Endothelial cell of umbilical vein (primary cell): Measurements from ENCODE around the gene RTN4R. TPM values are rescaled to one million over a fixed set of nuclear protein-coding genes. Genes with fewer than 3 reads are reported as not detected.

Experiments used
- Bru-seq: library from RNA; stranded (reverse); fragments of 400-500 nt; gene quantifications from one replicate; lab custom pipeline; 2021; lab: Mats Ljungman, UMichigan
- BruChase-seq, 2 experiments: library from RNA; stranded (reverse); fragments of 400-500 nt; gene quantifications; one replicate each; lab custom pipeline; 2021; lab: Mats Ljungman, UMichigan
- BruUV-seq: library from RNA; stranded (reverse); fragments of 400-500 nt; replicated peaks from 2 replicates; lab custom pipeline; 2021; lab: Mats Ljungman, UMichigan
- CTCF ChIA-PET: fragments of 300-600, 350-600 bp; sonication (Branson Sonifier 250); formaldehyde crosslinking; loops from one replicate; lab custom pipeline; 2021; ENCODE audit warnings: antibody characterized with exemption, inconsistent platforms; lab: Charles Lee
- POLR2A ChIA-PET: fragments of 300-600, 350-600 bp; sonication (Branson Sonifier 250); formaldehyde crosslinking; loops from one replicate; lab custom pipeline; 2021; ENCODE audit warnings: antibody characterized with exemption, inconsistent platforms; lab: Charles Lee
- DNase-seq: peaks from one replicate; pipeline ENCODE4 v3.0.0-alpha.2; 2011; ENCODE audit warnings: low read depth, low spot score
- FAIRE-seq: peaks from 2 replicates; lab custom pipeline; 2011; peaks lifted over from hg19 to GRCh38; lab: Jason Lieb, UNC
- H2AFZ ChIP-seq: 2 replicates; pipeline ENCODE4 v1.6.0; 2012; ENCODE audit warnings: low read depth, low read length, control low read depth, inconsistent platforms
- H3K27ac ChIP-seq: 2 replicates; pipeline ENCODE4 v1.5.1; 2011; ENCODE audit warnings: low read depth, mild to moderate bottlenecking, control low read depth, low read length, moderate library complexity; ENCODE audit not compliant: insufficient read depth
- H3K27me3 ChIP-seq, 2 experiments: 2 replicates each; pipeline versions ENCODE4 v1.6.0 to v1.6.1; 2011; ENCODE audit warnings: low read length in 2 of 2, mixed read lengths in 1 of 2; ENCODE audit not compliant: control insufficient read depth in 2 of 2, insufficient read depth in 2 of 2
- H3K36me3 ChIP-seq, 2 experiments: 2 replicates in 1 of 2; 3 replicates in 1 of 2; pipeline ENCODE4 v1.5.1; 2011; ENCODE audit warnings: low read length in 2 of 2, mild to moderate bottlenecking in 1 of 2, moderate library complexity in 1 of 2; ENCODE audit not compliant: control insufficient read depth in 2 of 2, insufficient read depth in 2 of 2; ENCODE audit errors: extremely low read depth in 1 of 2
- H3K4me1 ChIP-seq: 3 replicates; pipeline ENCODE4 v1.5.1; 2011; ENCODE audit warnings: mild to moderate bottlenecking, low read length; ENCODE audit not compliant: control insufficient read depth, insufficient read depth; ENCODE audit errors: extremely low read depth
- H3K4me2 ChIP-seq: 2 replicates; pipeline ENCODE4 v1.6.1; 2011; ENCODE audit warnings: low read length, control low read depth, mixed read lengths; ENCODE audit not compliant: insufficient read depth
- H3K4me3 ChIP-seq, 3 experiments: fragments of 200-600 bp in 1 of 3; sonication (generic), shearing (Covaris generic) in 1 of 3; replicated peaks in 1 of 3; 2 replicates each; pipeline ENCODE4 v1.5.1; 2011 to 2016; ENCODE audit warnings: control low read depth in 3 of 3, low read length in 3 of 3, mild to moderate bottlenecking in 2 of 3, inconsistent platforms in 1 of 3, low read depth in 1 of 3, moderate library complexity in 1 of 3; ENCODE audit not compliant: insufficient read depth in 1 of 3
- H3K79me2 ChIP-seq: 2 replicates; pipeline ENCODE4 v1.6.0; 2012; ENCODE audit warnings: low read length, inconsistent platforms; ENCODE audit not compliant: control insufficient read depth, insufficient read depth
- H3K9ac ChIP-seq: replicated peaks from 2 replicates; pipeline ENCODE3; 2011; ENCODE audit warnings: low read length, control low read depth; ENCODE audit not compliant: insufficient read depth; ENCODE audit errors: extremely low read depth
- H3K9me1 ChIP-seq: replicated peaks from 3 replicates; pipeline ENCODE4 v1.6.0; 2011; ENCODE audit warnings: mild to moderate bottlenecking, low read length; ENCODE audit not compliant: control insufficient read depth, insufficient read depth; ENCODE audit errors: extremely low read depth
- H3K9me3 ChIP-seq: replicated peaks from 2 replicates; pipeline ENCODE4 v1.5.1; 2012; ENCODE audit warnings: low read length, inconsistent platforms; ENCODE audit not compliant: control insufficient read depth, insufficient read depth
- H4K20me1 ChIP-seq: replicated peaks from 2 replicates; pipeline ENCODE3; 2011; ENCODE audit warnings: mild to moderate bottlenecking, low read length; ENCODE audit not compliant: control insufficient read depth, insufficient read depth; ENCODE audit errors: extremely low read depth
- CTCF ChIP-seq, 2 donors: IDR thresholded peaks; 1 replicate in 1 of 2; 2 replicates in 1 of 2; pipeline ENCODE4 v1.5.1; 2011; ENCODE audit warnings: low read length in 2 of 2, mild to moderate bottlenecking in 2 of 2, moderate library complexity in 2 of 2, control low read depth in 1 of 2, inconsistent platforms in 1 of 2, low read depth in 1 of 2; ENCODE audit not compliant: insufficient read depth in 1 of 2; ENCODE audit errors: extremely low read depth in 1 of 2
- EZH2 ChIP-seq: IDR thresholded peaks from 2 replicates; pipeline ENCODE4 v1.6.1; 2012; ENCODE audit warnings: borderline replicate concordance, low read depth, mild to moderate bottlenecking, moderate library complexity, low read length, inconsistent platforms; ENCODE audit not compliant: severe bottlenecking
- FOS ChIP-seq: IDR thresholded peaks from 2 replicates; pipeline ENCODE4 v1.6.1; 2011; ENCODE audit warnings: mild to moderate bottlenecking, low read length, moderate library complexity, borderline replicate concordance; ENCODE audit not compliant: insufficient read depth
- dilution Hi-C: fragments of 300-500 bp; cut with MboI; formaldehyde crosslinking; loops from one replicate; pipeline ENCODE4 v1.15.0; 2019; ENCODE audit warnings: low sequenced_read_pairs; ENCODE audit not compliant: extremely low pct_ligation_motif_present
- intact Hi-C: fragments of 100-400 bp; cut with micrococcal nuclease; formaldehyde crosslinking; loops from one replicate; pipeline ENCODE4 v1.10.0; 2022
- long read RNA-seq: library from polyadenylated mRNA; stranded (forward); transcript quantifications from one replicate; pipeline ENCODE4 v2.0.0, GENCODE V29; 2021
- polyA minus RNA-seq, 3 experiments: library from RNA; depleted of rRNA, polyadenylated mRNA; stranded (reverse); fragments of >200 nt; gene quantifications; 1 replicate in 1 of 3; 2 replicates in 2 of 3; pipeline ENCODE4 v1.2.3, GENCODE V29; 2011
- polyA plus RNA-seq, 4 experiments: library from polyadenylated mRNA; depleted of rRNA in 3 of 4; stranded (reverse) in 3 of 4; unstranded in 1 of 4; fragments of >200 nt; gene quantifications; 2 replicates each; pipeline versions ENCODE4 v1.2.1 to v1.2.3, GENCODE V29; 2011 to 2012; ENCODE audit warnings: missing spikeins in 1 of 4
- total RNA-seq: library from RNA; stranded (reverse); gene quantifications from 2 replicates; pipeline ENCODE4 v1.2.3, GENCODE V29; 2021

The RTN4R gene
- total RNA-seq (1.2 and 1.3 TPM in 2 replicates), polyA plus RNA-seq (2.2 and 3.5 TPM in 2 replicates), polyA minus RNA-seq (0.57 and 0.85 TPM in 2 replicates), Bru-seq, nascent RNA (percentile 10 among the genes with signal in this experiment), BruChase-seq, experiment 1, labeled RNA remaining after a 6-hour chase (percentile 15 among the genes with signal in this experiment), BruChase-seq, experiment 2, labeled RNA remaining after a 2-hour chase (percentile 12 among the genes with signal in this experiment)
- 1.0 and 1.4 TPM in 2 replicates for polyA plus RNA-seq (2011; cell fraction: cytosol; rRNA removed)
- polyA plus RNA-seq (2011; cell fraction: nucleus; rRNA removed): 0.34 and 0.53 TPM in 2 replicates
- 1.0 and 1.6 TPM in 2 replicates for polyA plus RNA-seq (2012)
- 6.3 TPM for polyA minus RNA-seq (2011; cell fraction: cytosol; rRNA and poly(A)+ RNA removed)
- polyA minus RNA-seq (2011; cell fraction: nucleus; rRNA and poly(A)+ RNA removed): 0.53 TPM in 1 of 2 replicates, not detected in the other
- long read RNA-seq, partial matches to known transcripts: 0 of 3 reads
- long read RNA-seq, other reads (novel, unspliced or antisense): 1 of 3 reads

GRCh38 chr22:20268279-20269012 is at the start of gene RTN4R:
TSS of gene RTN4R (minus strand) at chr22:20268318. CDS start at chr22:20268092, 226 bp downstream.
- Histone ChIP-seq H3K4me2 (peak within 1 kb of the TSS; percentile 58), H3K79me2 (no peaks in the 10 kb centered on the region), H4K20me1 (no peaks in the 10 kb centered on the region), H3K9ac (peak within 1 kb of the TSS; percentile 16), H3K27me3 (no peaks in the 10 kb centered on the region), H3K4me3 (peak within 1 kb of the TSS in 1 of 3 experiments; percentile 26), H3K4me1 (no peaks in the 10 kb centered on the region), H3K36me3 (no peaks in the 10 kb centered on the region), H3K9me3 (no peaks in the 10 kb centered on the region), H2AFZ (peak within 1 kb of the TSS; percentile 81), H3K9me1 (no peaks in the 10 kb centered on the region), H3K27ac (no peak within 1 kb of the TSS)
- peak; percentile 67 for FAIRE-seq
- ChIA-PET CTCF (interaction anchor here (1.0 to 4.2 kb wide), 4 partner anchors 15 to 112 kb away, joined by 3 to 24 read pairs (median 4); no protein-coding TSS in a partner anchor), POLR2A (no interaction called here)
- intact Hi-C loops: loop anchor here (1.0 kb wide), 1 partner anchor 111 kb away; no protein-coding TSS in a partner anchor
- BruUV-seq: no TSS peak
- dilution Hi-C loops: no loop called here
- DNase-seq: peak; percentile 15
- TF ChIP-seq FOS (no peak), CTCF (IDR thresholded peaks at IDR 0.05; ENCODE audit: extremely low read depth in 1 of 2, insufficient read depth in 1 of 2, low read depth in 1 of 2, low read length in 2 of 2) (peak; percentile 51 to 73), EZH2 (no peak)
